Measurements from ENCODE around the gene RRBP1. TPM values are rescaled to one million over a fixed set of nuclear protein-coding genes. Genes with fewer than 3 reads are reported as not detected.
A peak's percentile ranks its signal among the peaks of the same experiment; 100 is the strongest.

Gene RRBP1
- total RNA-seq, 6 experiments from 2014 or later: 121 to 274 (median 193) TPM

DNA sequence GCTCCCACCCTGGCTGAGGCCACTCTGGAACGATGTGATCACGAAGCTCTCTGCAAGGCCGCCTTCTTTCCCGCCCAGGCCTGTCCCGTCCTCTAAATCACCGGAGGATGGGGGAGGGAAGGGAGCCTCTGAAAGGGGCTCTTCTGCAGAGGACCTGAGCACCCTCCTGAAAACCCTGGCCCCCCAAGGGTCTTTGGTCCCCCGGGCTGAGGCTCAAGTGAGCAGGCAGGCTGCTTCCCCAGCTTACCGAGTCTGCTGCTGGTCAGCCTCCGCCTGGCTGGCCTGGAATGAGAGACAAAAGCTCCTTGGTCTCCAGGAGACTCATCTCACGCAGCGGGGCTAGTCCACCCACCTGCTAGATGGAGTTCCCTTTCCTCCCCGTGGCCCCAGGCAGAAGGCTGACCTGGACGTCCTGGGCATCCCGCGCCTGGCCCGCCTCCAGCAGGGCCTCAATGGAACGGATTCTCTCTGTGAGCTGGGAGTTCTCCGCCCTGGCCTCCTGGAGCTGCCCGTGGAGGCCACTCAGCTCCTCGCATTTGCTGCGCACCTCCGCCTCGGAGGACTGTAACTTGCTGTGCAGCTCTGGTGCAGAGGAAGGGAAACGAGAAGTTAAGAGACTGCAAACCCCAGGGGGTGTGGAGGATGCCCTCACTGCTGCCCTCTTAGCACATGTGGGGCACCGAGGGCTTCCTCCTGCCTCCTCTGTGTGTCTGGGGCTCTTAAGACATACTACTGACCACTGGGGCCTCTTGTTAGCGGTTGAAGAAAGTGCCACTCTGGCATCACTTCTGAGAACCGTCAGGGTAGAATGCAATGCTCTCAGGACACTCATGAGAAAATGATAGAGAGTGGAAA, 54.7 kb downstream of the RRBP1 start:
- 61% methylated on average over 7 of the region's 27 CpGs for WGBS (ENCODE audit: insufficient coverage, low coverage, low lambda C conversion rate, missing lambda C conversion rate)
- no peaks in the 10 kb centered on the region for H3K27me3 ChIP-seq
- ATAC-seq (peak in 1 of 4 donors; percentile 12), DNase-seq (peak in 2 of 3 donors; percentile 20 to 59)
- TF ChIP-seq POLR2A (IDR thresholded peaks at IDR 0.05): no peak
- TF ChIP-seq, protein P1, sequence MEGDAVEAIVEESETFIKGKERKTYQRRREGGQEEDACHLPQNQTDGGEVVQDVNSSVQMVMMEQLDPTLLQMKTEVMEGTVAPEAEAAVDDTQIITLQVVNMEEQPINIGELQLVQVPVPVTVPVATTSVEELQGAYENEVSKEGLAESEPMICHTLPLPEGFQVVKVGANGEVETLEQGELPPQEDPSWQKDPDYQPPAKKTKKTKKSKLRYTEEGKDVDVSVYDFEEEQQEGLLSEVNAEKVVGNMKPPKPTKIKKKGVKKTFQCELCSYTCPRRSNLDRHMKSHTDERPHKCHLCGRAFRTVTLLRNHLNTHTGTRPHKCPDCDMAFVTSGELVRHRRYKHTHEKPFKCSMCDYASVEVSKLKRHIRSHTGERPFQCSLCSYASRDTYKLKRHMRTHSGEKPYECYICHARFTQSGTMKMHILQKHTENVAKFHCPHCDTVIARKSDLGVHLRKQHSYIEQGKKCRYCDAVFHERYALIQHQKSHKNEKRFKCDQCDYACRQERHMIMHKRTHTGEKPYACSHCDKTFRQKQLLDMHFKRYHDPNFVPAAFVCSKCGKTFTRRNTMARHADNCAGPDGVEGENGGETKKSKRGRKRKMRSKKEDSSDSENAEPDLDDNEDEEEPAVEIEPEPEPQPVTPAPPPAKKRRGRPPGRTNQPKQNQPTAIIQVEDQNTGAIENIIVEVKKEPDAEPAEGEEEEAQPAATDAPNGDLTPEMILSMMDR (IDR thresholded peaks at IDR 0.05): no peak
- no peak overlapping the region for H3K4me3 ChIP-seq
- intact Hi-C loops (cut with DNase I): loop anchor here in 1 of 2 donors (10.0 kb wide), 1 partner anchor 277 kb away; no protein-coding TSS in a partner anchor
- no peaks in the 10 kb centered on the region for H3K9me3 ChIP-seq
- peak overlapping the region in 2 of 3 donors; percentile 40 to 61 for H3K27ac ChIP-seq
- H3K36me3 ChIP-seq: peaks cover 10 to 92% (median 59%) of the 10 kb centered on the region in 4 donors
- peaks cover 0 to 21% (median 4%) of the 10 kb centered on the region in 4 donors for H3K4me1 ChIP-seq

DNA sequence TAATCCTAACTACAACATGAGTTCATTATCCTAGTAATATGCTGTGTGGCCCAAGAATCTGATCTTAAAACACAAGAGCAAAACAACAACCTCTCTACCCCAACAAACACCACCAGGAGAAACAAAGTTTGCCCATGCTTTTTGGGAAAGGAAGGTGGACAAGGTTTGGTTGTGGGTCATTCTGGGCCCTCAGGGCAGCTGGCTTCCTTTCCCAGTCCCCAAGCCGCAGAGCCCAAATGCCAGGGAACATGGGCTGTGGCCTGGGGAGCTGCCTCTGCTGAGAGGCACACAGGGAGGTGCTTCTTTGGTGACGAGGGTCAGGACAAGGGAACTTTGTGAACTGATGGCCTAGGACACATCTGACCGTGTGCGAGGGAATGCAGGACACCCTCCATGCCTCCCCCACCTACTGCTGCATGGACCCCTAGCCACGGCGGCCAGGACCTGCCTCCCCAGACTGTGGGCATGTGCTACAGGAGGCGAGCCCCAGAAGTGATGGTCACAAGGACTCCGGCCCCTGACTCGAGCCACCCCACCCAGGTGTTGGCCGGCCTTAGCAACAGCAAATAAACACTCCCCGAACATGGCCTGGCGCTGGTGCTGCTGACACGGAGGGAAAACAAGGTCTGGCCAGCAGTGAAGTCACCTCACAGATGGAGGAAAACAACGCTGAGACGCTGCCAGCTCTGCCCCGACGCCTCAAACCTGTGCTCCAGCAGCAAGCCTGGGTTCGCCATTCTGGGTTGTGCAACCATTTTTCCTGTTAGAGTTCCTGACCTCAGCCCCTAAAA, 55.6 kb downstream of the RRBP1 start:
- intact Hi-C loops (cut with DNase I): loop anchor here in 1 of 2 donors (10.0 kb wide), 1 partner anchor 278 kb away; no protein-coding TSS in a partner anchor
- TF ChIP-seq, protein P1 (IDR thresholded peaks at IDR 0.05): no peak
- TF ChIP-seq POLR2A (IDR thresholded peaks at IDR 0.05): no peak
- peaks cover 0 to 21% (median 4%) of the 10 kb centered on the region in 4 donors for H3K4me1 ChIP-seq
- DNase-seq (peak; percentile 65 to 92 (median 71)), ATAC-seq (peak; percentile 55 to 87 (median 60))
- H3K27me3 ChIP-seq: no peaks in the 10 kb centered on the region
- WGBS (ENCODE audit: insufficient coverage, low coverage, low lambda C conversion rate, missing lambda C conversion rate): 37% methylated on average over 5 of the region's 18 CpGs
- H3K27ac ChIP-seq: peak overlapping the region in 2 of 3 donors; percentile 40 to 81
- H3K36me3 ChIP-seq: peaks cover 10 to 92% (median 63%) of the 10 kb centered on the region in 4 donors
- H3K9me3 ChIP-seq: no peaks in the 10 kb centered on the region
- no peak overlapping the region for H3K4me3 ChIP-seq

DNA sequence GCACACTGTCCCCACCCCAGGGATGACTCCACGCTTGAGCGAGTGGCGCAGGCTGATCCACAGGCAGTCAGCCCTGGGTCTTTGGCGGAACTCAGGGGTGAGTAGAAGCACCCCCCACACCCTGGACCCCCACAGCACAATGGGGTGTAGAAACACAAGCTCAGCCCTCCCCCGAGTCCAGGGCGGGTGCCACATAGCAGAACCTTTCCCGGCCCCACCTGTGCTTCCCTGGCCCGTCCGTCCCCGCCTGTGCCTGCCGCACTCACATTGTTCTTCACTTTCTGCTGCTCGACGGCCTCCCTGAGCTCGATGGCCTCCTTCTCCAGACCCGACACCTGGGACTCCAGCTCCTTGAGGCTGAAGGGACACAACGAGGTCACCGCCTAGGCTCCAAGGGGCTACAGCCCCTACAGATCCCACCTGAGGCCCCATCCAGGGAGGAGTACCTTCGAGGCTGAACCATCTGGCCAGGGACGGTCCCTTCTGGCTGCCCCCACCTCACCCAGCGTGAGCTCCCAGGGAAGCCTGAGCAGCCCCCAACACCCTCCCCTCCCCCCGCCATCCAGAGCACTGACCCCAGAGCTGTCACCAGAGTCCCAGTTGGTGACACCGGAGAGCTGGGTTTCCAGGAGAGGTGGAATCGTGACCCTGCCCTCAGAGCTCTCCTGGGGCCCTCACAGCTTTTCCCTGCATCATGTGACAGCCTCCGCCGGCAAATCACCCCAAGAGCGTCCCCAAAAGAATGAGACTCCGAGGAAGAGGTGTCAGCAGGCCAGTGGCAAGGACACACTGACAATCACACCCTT, 56.6 kb downstream of the RRBP1 start:
- no peaks in the 10 kb centered on the region for H3K9me3 ChIP-seq
- ATAC-seq: no peak
- 85% methylated on average over 7 of the region's 27 CpGs for WGBS (ENCODE audit: insufficient coverage, low coverage, low lambda C conversion rate, missing lambda C conversion rate)
- H3K27ac ChIP-seq: peak overlapping the region in 1 of 3 donors; percentile 81
- no peaks in the 10 kb centered on the region for H3K27me3 ChIP-seq
- TF ChIP-seq, protein P1 (IDR thresholded peaks at IDR 0.05): no peak
- no peak for TF ChIP-seq POLR2A (IDR thresholded peaks at IDR 0.05)
- H3K4me1 ChIP-seq: peaks cover 0 to 21% (median 4%) of the 10 kb centered on the region in 4 donors
- intact Hi-C loops (cut with DNase I): loop anchor here in 1 of 2 donors (10.0 kb wide), 1 partner anchor 279 kb away; no protein-coding TSS in a partner anchor
- H3K36me3 ChIP-seq: peaks cover 4 to 92% (median 65%) of the 10 kb centered on the region in 4 donors
- no peak overlapping the region for H3K4me3 ChIP-seq
- peak; percentile 22 to 40 (median 40) for DNase-seq
